Measurements from ENCODE around the gene PJA1.

GRCh38 chrX:69154051-69154450 lies 11.2 kb downstream of the PJA1 start:
- TF ChIP-seq CTCF (IDR thresholded peaks at IDR 0.05 in 4 of 5, conservative IDR thresholded peaks at IDR 0.05 in 1 of 5) (no peak), POLR2A (IDR thresholded peaks at IDR 0.05) (no peak)

All from gastrocnemius medialis (tissue), 4 donors.